Measurements from ENCODE around the gene ABAT. TPM values are rescaled to one million over a fixed set of nuclear protein-coding genes. Genes with fewer than 3 reads are reported as not detected.

The ABAT gene
- total RNA-seq, 2 donors from 2014 or later: 27.0 to 40.2 TPM

- Histone ChIP-seq H3K9me3 (no peaks in the 10 kb centered on the region), H3K4me3 (no peak overlapping the region), H3K27ac (peak overlapping the region in 2 of 4 donors; percentile 13 to 62), H3K4me1 (peaks cover 20% of the 10 kb centered on the region), H3K27me3 (no peaks in the 10 kb centered on the region), H3K36me3 (replicated peaks in 1 of 2; ENCODE audit: insufficient read depth in 1 of 2, low read depth in 2 of 2) (peaks cover 5 to 54% of the 10 kb centered on the region in 2 donors)
- ATAC-seq (no peak), DNase-seq (peak in 3 of 4 donors; percentile 17 to 37 (median 22))
- TF ChIP-seq, protein P1, sequence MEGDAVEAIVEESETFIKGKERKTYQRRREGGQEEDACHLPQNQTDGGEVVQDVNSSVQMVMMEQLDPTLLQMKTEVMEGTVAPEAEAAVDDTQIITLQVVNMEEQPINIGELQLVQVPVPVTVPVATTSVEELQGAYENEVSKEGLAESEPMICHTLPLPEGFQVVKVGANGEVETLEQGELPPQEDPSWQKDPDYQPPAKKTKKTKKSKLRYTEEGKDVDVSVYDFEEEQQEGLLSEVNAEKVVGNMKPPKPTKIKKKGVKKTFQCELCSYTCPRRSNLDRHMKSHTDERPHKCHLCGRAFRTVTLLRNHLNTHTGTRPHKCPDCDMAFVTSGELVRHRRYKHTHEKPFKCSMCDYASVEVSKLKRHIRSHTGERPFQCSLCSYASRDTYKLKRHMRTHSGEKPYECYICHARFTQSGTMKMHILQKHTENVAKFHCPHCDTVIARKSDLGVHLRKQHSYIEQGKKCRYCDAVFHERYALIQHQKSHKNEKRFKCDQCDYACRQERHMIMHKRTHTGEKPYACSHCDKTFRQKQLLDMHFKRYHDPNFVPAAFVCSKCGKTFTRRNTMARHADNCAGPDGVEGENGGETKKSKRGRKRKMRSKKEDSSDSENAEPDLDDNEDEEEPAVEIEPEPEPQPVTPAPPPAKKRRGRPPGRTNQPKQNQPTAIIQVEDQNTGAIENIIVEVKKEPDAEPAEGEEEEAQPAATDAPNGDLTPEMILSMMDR (IDR thresholded peaks at IDR 0.05): no peak
- TF ChIP-seq POLR2A (IDR thresholded peaks at IDR 0.05): no peak
- WGBS, 2 donors: 60 to 69% methylated on average over 5 of the region's 5 CpGs
- intact Hi-C loops (cut with DNase I): loop anchor here (10.0 kb wide), 1 partner anchor 48 kb away; no protein-coding TSS in a partner anchor
These were observed 132.8 kb downstream of the ABAT start for GRCh38 chr16:8807189-8807588.

- TF ChIP-seq, protein P1 (IDR thresholded peaks at IDR 0.05): no peak
- no peak for TF ChIP-seq POLR2A (IDR thresholded peaks at IDR 0.05)
- no peaks in the 10 kb centered on the region for H3K27me3 ChIP-seq
- H3K36me3 ChIP-seq (replicated peaks in 1 of 2; ENCODE audit: insufficient read depth in 1 of 2, low read depth in 2 of 2): peaks cover 7 to 56% of the 10 kb centered on the region in 2 donors
- peak in 1 of 4 donors; percentile 33 for DNase-seq
- no peak overlapping the region for H3K4me3 ChIP-seq
- intact Hi-C loops (cut with DNase I): loop anchor here (10.0 kb wide), 1 partner anchor 47 kb away; no protein-coding TSS in a partner anchor
- WGBS, 2 donors: 46 to 58% methylated on average over 3 of the region's 3 CpGs
- no peak for ATAC-seq
- peaks cover 20% of the 10 kb centered on the region for H3K4me1 ChIP-seq
- no peaks in the 10 kb centered on the region for H3K9me3 ChIP-seq
- H3K27ac ChIP-seq: peak overlapping the region in 2 of 4 donors; percentile 13 to 35
These were observed 133.6 kb downstream of the ABAT start for GRCh38 chr16:8808009-8808408.

DNA sequence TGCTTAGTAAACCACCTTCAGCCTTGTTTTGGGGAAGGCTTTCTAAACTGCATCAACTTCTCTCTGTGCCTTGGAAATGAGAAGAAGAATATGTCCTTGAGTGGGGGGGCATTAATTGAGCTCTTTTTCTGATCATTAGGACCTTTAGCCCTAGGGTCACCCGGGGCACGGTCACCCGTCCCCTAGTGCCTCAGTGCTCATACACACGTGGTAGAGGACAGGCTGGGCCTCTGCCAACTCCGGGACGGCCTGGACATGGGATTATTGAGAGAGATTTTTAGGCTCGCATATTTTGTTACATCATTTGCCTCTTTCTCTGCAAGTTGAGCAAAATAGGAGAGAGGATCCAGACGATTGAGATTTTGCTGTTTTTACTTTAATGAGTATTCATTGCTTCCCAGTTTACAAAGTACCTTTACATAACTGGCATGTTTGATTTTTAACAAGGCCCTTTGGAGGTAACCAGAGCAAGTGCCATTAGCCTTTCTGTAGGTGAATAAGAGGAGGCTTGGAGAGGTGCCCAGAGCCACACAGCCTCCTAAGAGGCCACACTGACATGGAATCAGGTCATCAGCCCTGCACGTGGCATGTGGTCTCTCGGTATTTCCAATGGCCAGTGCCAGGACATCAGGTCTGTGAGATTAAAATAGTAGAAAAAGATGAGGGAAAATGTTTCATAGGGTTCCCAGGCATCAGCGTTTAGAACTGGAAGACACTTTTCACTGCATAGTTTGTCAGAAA is 134.4 kb downstream of the ABAT start:
- Histone ChIP-seq H3K9me3 (no peaks in the 10 kb centered on the region), H3K36me3 (replicated peaks in 1 of 2; ENCODE audit: insufficient read depth in 1 of 2, low read depth in 2 of 2) (peaks cover 9 to 57% of the 10 kb centered on the region in 2 donors), H3K4me3 (no peak overlapping the region), H3K4me1 (peaks cover 20% of the 10 kb centered on the region), H3K27me3 (no peaks in the 10 kb centered on the region), H3K27ac (peak overlapping the region in 1 of 4 donors; percentile 35)
- no peak for ATAC-seq
- DNase-seq: peak in 3 of 4 donors; percentile 16 to 35 (median 34)
- WGBS, 2 donors: 35 to 63% methylated on average over 11 of the region's 11 CpGs
- intact Hi-C loops (cut with DNase I): loop anchor here (10.0 kb wide), 1 partner anchor 46 kb away; no protein-coding TSS in a partner anchor
- TF ChIP-seq POLR2A (IDR thresholded peaks at IDR 0.05): no peak
- TF ChIP-seq, protein P1 (IDR thresholded peaks at IDR 0.05): no peak

- TF ChIP-seq, protein P1 (IDR thresholded peaks at IDR 0.05): no peak
- TF ChIP-seq POLR2A (IDR thresholded peaks at IDR 0.05): no peak
- no peaks in the 10 kb centered on the region for H3K27me3 ChIP-seq
- DNase-seq: no peak
- peaks cover 16 to 53% of the 10 kb centered on the region in 2 donors for H3K36me3 ChIP-seq (replicated peaks in 1 of 2; ENCODE audit: insufficient read depth in 1 of 2, low read depth in 2 of 2)
- intact Hi-C loops (cut with DNase I): no loop called here
- H3K27ac ChIP-seq: no peak overlapping the region
- H3K9me3 ChIP-seq: no peaks in the 10 kb centered on the region
- 66 to 84% methylated on average over 12 of the region's 12 CpGs for WGBS, 2 donors
- no peak for ATAC-seq
- H3K4me1 ChIP-seq: peaks cover 11% of the 10 kb centered on the region
- no peak overlapping the region for H3K4me3 ChIP-seq
These were observed 137.9 kb downstream of the ABAT start for GRCh38 chr16:8812162-8812843.
